IPS-15b (cell line): ENCODE results near the gene RARRES1.

Experiments used
- H3K27me3 ChIP-seq: one replicate; pipeline ENCODE4 v1.6.1; 2013; ENCODE audit warnings: low read length; ENCODE audit not compliant: control insufficient read depth, insufficient read depth
- H3K36me3 ChIP-seq: one replicate; pipeline ENCODE4 v1.6.1; 2013; ENCODE audit warnings: low read length; ENCODE audit not compliant: control insufficient read depth, insufficient read depth
- H3K4me1 ChIP-seq: one replicate; pipeline ENCODE4 v1.6.1; 2013; ENCODE audit warnings: mild to moderate bottlenecking, low read length; ENCODE audit not compliant: control insufficient read depth, insufficient read depth
- H3K4me3 ChIP-seq: one replicate; pipeline ENCODE4 v1.5.1; 2013; ENCODE audit warnings: low read depth, low read length
- H3K9ac ChIP-seq: one replicate; pipeline ENCODE4 v1.6.1; 2013; ENCODE audit warnings: low read depth, mild to moderate bottlenecking, low read length
- H3K9me3 ChIP-seq: one replicate; pipeline ENCODE4 v1.6.1; 2013; ENCODE audit warnings: mild to moderate bottlenecking, low read length; ENCODE audit not compliant: control insufficient read depth, insufficient read depth

The RARRES1 gene

DNA sequence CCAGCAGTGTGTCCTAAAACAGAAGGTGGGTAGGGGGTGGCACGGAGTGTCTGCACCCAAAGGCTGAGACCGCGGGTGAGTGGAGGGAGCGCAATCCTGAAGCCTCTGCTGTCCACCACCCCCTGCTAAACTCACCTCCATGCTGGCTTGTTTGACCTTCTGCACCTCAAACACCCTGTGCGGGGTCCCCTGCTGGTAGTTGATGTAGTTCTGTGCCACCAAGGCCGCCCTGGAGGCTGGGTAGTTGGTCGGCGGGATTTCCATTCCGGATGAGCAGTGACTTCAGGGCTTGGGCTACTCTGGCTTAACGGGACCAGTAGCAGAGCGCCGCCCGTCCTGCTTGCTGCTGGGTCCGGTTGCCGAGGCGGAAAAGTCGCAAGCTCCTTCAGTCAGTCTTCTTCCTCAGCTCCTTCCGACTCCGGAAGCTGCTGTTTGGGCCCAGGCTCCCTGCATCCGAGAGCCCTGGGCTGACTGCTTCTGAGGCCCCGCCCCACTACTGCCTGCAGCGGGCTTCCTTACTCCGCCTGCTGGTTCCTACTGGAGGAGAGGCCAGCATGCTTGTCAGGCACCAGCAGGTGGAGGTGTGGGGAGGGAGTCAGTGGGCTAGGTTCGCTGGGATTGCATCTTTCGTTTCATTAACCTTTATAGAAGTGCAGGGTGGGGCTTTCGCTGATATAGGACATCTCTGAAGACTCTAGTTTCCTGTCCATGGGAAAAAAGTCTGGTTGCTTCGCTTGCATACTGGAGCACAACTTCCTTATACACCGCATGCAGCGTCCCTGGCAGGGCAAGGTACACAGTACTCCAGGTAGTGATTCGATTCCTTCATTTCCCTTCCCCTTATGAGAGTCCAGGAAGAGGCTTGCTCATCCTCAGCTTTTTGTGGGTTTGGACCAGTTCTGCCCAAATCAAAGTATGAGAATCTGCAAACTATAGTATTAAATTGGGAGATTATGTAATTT is 59.8 kb downstream of the RARRES1 start, which contains the start of gene LXN:
LXN (minus strand) TSS at position 434 of the 962 bp plus-strand sequence; CDS start at position 264, 170 bp downstream.
- Histone ChIP-seq H3K27me3 (no peaks in the 10 kb centered on the region), H3K9me3 (no peaks in the 10 kb centered on the region), H3K4me1 (peaks cover 3% of the 10 kb centered on the region), H3K4me3 (peak within 1 kb of the TSS; percentile 87), H3K9ac (peak within 1 kb of the TSS; percentile 62), H3K36me3 (no peaks in the 10 kb centered on the region)

DNA sequence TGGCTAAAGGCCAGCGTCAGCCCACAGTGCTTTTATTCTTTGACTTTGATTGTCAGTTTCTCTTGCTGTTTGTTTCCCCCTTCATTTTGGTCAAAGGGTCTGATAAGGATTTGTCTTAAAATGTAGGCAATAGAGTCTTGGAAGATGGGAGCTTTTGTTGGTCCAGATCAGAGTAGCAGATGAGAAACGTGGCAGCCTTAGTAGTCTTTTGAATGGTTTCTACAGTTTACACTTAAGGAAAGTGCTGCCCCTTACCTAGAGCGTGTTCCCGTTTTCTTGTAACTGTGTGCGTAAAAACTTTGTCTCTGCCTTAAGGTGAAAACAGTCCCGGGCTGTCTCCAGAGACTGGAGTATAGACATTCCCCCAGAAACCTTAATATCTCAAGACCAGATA is 60.4 kb downstream of the RARRES1 start:
- Histone ChIP-seq H3K9ac (peak overlapping the region; percentile 62), H3K9me3 (no peaks in the 10 kb centered on the region), H3K27me3 (no peaks in the 10 kb centered on the region), H3K4me3 (peak overlapping the region; percentile 87), H3K4me1 (peaks cover 3% of the 10 kb centered on the region), H3K36me3 (no peaks in the 10 kb centered on the region)

DNA sequence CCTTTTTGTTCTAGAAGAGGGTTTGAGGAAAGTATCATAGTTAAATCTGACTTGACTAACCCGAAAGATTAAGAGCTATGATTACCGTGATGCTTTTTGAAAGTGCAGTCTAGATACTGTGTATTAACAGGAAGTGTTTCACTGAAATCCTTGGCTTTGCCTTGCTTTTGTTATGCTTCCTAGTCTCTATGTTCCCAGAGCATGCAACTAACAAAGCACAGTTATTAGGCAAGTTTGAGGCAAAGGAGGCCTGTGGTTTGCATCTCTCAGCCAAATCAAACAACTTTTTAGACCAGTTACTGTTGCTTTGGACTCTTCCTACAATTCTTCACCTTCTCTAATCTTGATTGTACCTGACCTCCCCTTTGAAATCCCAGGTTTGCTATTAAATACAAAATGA is 63.8 kb downstream of the RARRES1 start:
- Histone ChIP-seq H3K36me3 (no peaks in the 10 kb centered on the region), H3K4me1 (peaks cover 3% of the 10 kb centered on the region)

DNA sequence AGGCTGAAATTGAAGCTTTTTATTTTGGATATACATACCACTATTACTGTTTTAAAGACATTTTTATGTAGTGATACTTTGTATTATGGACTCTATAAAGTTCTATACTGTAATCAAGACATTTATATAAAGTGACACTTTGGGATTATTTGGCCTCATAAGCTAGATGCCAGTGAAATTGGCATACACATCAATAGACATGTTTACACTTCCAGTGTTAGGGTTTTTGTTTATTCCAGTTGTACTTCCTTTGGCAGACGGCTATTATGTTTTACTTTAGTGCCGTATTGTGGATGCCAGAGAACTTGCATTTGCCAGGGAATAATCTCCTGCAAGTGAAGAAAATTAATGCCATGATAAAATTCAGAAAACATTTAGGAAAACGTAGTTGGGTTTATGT is 65.8 kb downstream of the RARRES1 start:
- no peak overlapping the region for H3K9ac ChIP-seq
- no peaks in the 10 kb centered on the region for H3K27me3 ChIP-seq
- H3K36me3 ChIP-seq = peaks cover 3% of the 10 kb centered on the region
- H3K4me1 ChIP-seq = peaks cover 1% of the 10 kb centered on the region
- no peaks in the 10 kb centered on the region for H3K9me3 ChIP-seq
- H3K4me3 ChIP-seq = no peak overlapping the region

More for the DNA sequence above, 63.8 kb downstream of the RARRES1 start:
- H3K4me3 ChIP-seq = no peak overlapping the region
- H3K9ac ChIP-seq = no peak overlapping the region
- no peaks in the 10 kb centered on the region for H3K9me3 ChIP-seq
- H3K27me3 ChIP-seq = no peaks in the 10 kb centered on the region

DNA sequence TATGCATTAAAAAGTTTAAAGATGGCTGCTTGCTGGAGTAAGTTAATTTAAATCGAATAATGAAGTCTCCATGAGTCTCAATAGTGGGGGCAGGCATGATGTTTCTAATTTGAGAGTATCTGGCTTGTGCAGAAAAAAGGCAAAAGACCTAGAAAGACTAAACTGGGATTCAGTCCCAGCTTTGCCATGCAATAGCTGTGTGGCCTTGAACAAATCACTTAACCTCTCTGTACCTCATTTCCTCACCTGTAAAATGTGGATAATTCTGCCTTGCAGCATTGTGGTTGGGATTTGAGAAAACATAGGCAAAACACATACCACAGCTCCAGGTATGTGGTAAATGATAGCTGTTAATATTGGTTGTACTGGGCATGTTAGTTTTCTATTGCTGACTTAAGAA is 68.4 kb downstream of the RARRES1 start:
- H3K4me3 ChIP-seq = no peak overlapping the region
- H3K9ac ChIP-seq = no peak overlapping the region
- H3K4me1 ChIP-seq = no peaks in the 10 kb centered on the region
- no peaks in the 10 kb centered on the region for H3K27me3 ChIP-seq
- peaks cover 5% of the 10 kb centered on the region for H3K36me3 ChIP-seq
- no peaks in the 10 kb centered on the region for H3K9me3 ChIP-seq

DNA sequence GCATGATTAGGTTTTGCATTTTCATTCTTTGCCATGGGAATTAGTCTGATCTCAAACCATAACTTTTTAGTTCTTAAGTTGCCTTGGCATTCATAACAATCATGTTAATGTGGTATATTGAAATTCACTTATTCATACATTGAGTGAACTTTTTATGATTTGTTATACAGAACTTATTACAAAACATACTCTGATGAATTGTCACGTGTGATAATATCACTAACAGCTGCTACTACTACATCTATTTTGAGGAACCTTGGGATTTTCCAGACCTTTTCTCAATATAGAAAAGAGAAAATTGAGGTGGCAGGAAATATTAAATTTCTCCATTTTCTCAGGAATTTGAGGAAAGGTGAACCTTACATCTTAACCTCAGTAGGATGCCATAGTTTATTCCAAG is 69.0 kb downstream of the RARRES1 start:
- Histone ChIP-seq H3K27me3 (no peaks in the 10 kb centered on the region), H3K4me3 (no peak overlapping the region), H3K9ac (no peak overlapping the region), H3K36me3 (peaks cover 5% of the 10 kb centered on the region), H3K4me1 (no peaks in the 10 kb centered on the region), H3K9me3 (no peaks in the 10 kb centered on the region)

DNA sequence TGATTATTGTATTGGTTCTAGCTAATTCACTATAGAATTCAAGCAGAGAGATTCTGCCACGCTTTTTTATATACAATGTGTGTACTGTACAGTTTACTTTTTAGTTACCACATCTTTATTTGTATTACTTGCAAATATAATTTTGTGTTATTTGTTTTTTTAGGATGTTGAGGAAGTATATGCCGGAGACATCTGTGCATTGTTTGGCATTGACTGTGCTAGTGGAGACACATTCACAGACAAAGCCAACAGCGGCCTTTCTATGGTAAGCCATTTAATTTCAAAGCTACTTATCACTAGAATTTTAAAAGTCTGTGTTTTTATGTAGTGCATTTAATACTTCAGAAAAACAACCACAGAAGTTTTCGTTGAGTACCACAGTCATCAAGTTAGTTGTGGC is 71.5 kb downstream of the RARRES1 start:
- Histone ChIP-seq H3K9me3 (no peaks in the 10 kb centered on the region), H3K4me3 (no peak overlapping the region), H3K9ac (no peak overlapping the region), H3K27me3 (no peaks in the 10 kb centered on the region), H3K4me1 (no peaks in the 10 kb centered on the region), H3K36me3 (peaks cover 8% of the 10 kb centered on the region)

DNA sequence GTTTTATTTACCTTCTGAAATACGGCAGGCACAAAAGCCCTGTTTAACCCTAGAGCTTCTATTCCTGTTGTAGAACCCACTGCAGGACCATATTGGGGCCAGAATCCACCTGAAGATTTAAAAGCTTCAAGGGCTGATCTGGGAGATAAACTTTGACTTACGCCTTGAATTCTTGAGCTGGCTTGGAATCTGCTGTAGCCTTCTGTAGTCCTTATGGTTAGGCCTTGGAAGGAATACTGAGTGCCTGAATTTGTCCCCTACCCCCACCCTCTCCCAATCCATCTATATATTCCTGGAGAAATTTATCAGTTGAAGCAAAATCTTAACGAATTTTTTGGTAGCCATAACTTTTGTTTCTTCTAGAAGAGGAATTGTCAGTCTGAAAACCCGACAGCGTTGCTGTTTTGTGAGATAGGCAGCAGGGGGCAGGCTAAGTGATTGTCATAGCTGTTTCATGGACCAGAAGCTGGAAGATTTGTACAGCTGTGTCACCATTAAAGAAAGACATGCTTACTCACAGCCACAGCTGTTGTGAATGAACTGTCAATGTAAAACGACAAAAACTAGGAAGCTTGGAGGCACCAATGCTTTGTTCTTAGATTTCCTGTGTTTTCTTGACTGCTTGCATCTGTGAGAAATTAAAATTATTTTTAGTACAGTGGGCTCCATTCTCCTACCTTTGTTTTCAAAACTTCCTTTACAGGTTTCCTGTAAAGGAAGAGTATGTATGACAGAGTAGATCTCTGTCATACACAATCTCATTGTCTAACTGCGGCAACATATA is 72.6 kb downstream of the RARRES1 start:
- no peaks in the 10 kb centered on the region for H3K27me3 ChIP-seq
- no peaks in the 10 kb centered on the region for H3K9me3 ChIP-seq
- H3K9ac ChIP-seq = no peak overlapping the region
- peaks cover 8% of the 10 kb centered on the region for H3K36me3 ChIP-seq
- no peaks in the 10 kb centered on the region for H3K4me1 ChIP-seq
- H3K4me3 ChIP-seq = no peak overlapping the region

DNA sequence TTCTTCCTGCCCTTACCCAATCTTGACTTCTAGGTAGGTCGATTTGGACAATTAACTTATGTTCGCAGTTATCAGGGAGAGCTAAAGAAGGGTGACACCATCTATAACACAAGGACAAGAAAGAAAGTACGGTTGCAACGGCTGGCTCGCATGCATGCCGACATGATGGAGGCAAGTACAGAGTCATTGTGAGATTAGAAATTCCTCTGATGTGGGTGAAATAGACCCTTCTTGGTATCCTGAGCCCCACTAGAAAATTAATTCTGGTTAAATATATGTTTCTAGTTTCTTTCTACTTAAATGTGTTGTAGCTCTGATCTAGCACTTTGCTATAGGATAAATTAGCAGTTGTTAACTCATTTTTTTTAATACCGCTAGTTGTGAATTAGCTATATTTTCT is 73.4 kb downstream of the RARRES1 start:
- H3K27me3 ChIP-seq = no peaks in the 10 kb centered on the region
- no peaks in the 10 kb centered on the region for H3K4me1 ChIP-seq
- H3K9ac ChIP-seq = no peak overlapping the region
- no peaks in the 10 kb centered on the region for H3K9me3 ChIP-seq
- peaks cover 8% of the 10 kb centered on the region for H3K36me3 ChIP-seq
- H3K4me3 ChIP-seq = no peak overlapping the region

DNA sequence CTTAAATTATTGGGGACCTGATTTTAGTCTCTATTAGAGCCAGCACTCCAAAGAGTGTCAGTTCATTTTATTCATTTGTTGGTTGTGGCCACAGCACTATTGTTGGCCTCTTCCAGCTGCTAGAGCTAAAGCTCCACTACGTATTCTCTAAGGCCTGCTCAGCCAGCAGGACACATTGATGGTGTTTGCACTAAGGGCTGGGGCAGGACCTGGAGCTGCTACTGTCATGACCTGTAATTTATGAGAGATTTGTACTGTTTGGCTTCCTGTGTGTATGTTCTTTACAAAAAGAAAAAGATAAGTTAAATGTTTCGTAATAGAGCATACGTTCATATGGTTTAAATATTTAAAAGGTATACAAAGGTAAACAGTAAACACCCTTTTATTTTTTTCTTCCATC is 79.8 kb downstream of the RARRES1 start:
- no peaks in the 10 kb centered on the region for H3K4me1 ChIP-seq
- peaks cover 8% of the 10 kb centered on the region for H3K36me3 ChIP-seq
- no peaks in the 10 kb centered on the region for H3K27me3 ChIP-seq
- H3K9me3 ChIP-seq = no peaks in the 10 kb centered on the region
- no peak overlapping the region for H3K4me3 ChIP-seq
- H3K9ac ChIP-seq = no peak overlapping the region

DNA sequence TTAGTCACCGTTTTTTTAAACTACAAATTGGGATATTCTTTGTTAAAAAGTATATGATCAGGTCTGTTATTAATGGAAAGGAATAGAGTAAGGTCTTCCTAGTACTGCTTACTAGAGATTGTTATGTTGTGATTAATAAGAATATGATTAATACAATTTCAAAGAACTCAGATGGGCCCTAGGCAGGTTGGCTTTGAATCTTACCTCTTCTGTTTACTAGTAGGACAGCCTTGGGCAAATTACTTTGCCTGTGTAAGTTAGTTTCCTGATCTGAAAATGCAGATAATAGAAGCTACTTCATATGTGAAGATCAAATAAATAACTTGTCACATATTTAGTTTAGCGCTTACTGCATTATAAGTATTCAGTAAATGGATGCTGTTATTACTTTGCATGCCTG is 81.1 kb downstream of the RARRES1 start:
- Histone ChIP-seq H3K4me3 (no peak overlapping the region), H3K9ac (no peak overlapping the region), H3K27me3 (no peaks in the 10 kb centered on the region), H3K4me1 (no peaks in the 10 kb centered on the region), H3K9me3 (no peaks in the 10 kb centered on the region), H3K36me3 (peaks cover 6% of the 10 kb centered on the region)
